GM18511 (cell line): ENCODE data around the gene THSD4.

Source experiments
- ATAC-seq: cut with Tn5 transposase; IDR thresholded peaks from one replicate; pipeline ENCODE4 v1.9.1; 2021; ENCODE audit warnings: mild to moderate bottlenecking, moderate library complexity; ENCODE audit not compliant: unreplicated experiment

The THSD4 gene

GRCh38 chr15:71597126-71597525 is 481.9 kb downstream of the THSD4 start:
- ATAC-seq: no peak

DNA sequence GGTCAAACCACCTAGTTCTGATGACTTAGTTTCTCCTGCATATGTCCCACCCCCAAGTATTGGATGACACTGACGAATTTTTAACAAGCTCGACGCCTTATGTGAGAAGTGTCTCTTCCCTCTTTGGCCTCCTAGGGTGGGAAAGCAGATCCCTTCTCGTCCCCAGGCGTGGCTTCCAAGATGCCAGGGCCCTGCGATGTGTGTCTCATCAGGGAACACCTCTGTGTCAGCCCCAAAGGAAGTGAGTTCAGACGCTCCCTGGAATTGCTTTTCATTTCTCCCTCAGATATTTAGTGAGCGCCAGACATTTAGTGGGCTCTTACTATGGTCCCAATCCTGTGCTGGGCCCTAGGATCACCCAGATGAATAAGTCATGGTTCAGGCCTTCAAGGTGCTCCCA is 482.4 kb downstream of the THSD4 start:
- ATAC-seq: no peak

DNA sequence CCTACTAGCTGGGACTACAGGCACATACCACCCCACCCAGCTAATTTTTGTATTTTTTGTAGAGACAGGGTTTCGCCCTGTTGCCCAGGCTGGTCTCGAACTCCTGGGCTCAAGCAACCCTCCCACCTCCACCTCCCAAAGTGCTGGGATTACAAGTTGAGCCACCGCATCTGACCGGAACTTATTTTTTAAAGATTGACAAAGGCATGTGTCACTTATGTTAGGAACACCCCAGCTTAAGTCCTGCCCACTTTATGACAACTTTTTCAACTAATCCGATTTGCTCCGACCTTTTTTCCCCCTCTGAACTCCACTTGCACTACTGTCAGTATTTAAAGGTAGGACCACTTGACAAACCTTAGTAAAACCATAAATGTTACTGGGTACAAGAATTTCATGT is 483.5 kb downstream of the THSD4 start:
- ATAC-seq: no peak

GRCh38 chr15:71599418-71600151 is 484.3 kb downstream of the THSD4 start:
- ATAC-seq: no peak

GRCh38 chr15:71600237-71600636 is 485.0 kb downstream of the THSD4 start:
- ATAC-seq: no peak

- no peak for ATAC-seq
These were observed 486.0 kb downstream of the THSD4 start for GRCh38 chr15:71601038-71601834.

GRCh38 chr15:71603379-71603778 is 488.1 kb downstream of the THSD4 start:
- ATAC-seq: no peak

GRCh38 chr15:71607383-71607782 is 492.1 kb downstream of the THSD4 start:
- no peak for ATAC-seq

DNA sequence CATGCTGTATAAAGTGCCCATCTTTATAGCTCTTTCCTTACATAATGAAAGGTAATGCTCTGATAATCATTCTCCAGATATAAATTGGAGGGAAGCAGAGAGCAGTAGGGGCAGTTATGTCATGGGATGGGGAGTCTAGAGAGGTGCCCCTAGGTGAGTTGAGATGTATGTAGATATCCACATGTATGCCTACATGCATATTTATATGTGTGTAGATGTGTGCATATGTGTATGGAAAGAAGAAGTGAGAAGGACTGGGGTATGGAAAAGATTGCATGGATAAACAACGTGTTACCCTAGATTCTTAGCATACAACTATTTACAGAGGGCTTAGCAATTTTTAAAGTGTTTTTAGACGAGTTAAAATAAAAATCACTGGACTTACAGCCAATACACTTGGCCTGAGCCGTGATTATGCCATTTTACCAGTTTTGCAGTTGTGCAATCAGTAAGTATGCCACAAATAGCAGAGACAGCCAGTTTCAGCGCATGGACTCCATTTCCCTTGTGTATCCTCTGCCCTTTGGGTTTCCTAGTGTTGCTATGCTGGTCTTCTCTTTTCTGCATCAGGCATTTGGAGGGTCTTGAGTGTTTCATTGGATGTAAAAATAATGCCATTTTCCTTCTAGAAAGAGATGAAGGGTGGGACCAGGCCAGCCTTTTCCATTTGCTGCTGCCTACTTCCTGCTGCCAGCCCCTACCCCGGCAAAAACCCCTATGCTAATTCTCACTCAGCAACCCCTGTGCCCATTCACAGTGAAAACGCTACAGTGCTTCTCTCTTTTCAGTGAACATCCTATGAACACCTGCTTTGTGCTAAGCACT is 495.7 kb downstream of the THSD4 start:
- no peak for ATAC-seq

DNA sequence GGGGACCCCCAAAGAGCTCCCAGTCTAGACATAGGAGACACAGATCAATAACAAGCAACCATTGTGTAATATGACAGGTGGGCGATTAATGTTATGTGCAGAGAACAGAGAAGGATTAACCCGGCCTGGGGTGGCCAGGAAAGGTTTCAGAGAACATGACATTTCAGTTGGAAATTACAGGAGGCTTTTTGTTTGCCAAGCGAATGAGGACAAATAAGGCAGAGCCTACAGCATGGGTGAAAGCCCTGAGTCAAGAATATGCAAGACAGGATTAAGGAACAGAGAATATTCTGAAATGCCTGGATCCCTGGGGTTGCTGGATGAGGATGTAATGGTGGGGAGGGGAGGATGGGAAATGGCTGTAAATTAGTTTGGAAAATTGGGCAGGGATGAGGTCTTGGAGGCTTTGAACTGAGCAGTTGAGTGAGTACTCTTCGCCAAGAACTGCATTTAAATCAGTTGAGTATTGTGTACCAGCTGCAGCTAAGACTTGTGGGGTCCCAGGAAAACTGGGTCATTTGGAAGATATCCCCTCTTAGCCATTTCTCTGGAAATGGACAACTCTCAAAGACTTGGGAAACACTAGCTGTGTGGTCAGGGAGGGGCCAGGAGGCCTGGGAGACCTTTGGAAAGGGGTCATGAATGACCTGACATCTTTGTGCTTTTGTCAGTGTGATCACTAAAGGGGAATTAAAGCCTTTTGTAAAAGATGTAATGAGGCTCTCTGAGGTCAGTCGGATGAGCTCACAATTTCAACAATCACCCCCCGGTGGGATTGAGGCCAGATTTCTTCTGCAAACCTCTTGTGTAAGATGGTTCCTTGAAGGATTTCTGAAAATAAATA is 496.5 kb downstream of the THSD4 start:
- no peak for ATAC-seq

GRCh38 chr15:71612397-71612722 is 497.1 kb downstream of the THSD4 start:
- ATAC-seq: no peak

DNA sequence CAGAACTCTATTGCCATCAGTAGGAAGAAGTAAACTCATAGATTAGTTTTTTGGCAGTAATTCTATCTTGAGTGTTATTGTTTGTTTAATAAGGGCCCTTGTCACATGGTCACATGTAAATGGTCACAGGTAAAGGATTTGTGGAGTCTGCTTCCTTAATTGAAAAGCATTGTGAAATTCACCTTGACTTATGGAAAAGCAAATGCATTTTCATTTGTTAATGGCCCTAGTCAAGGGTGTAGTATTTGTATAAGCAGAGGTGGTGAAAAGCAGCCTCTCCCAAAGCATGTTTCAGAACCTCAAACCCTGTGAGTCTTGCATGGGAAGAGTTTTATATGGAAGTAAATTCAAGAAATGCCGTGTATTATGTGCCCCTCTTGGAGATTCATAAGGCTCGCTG is 497.6 kb downstream of the THSD4 start:
- ATAC-seq: no peak

DNA sequence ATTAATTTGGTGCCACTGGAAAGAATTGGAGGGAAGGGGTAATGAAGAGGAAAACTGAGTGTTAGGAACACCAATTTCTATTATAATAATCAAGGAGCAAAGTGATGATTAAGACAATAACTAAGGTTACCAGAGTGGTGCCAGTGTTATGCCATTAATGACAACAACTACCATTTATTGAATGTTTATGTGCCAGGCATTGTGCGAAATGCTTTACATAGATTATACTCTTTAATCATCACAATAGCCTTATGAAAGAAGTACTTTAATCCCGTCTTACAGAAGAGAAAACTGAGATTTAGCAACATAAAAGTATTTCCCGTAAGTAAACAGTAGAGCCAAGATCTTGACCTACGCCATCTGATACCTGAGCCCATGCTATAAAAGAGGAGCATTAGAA is 507.8 kb downstream of the THSD4 start:
- no peak for ATAC-seq

DNA sequence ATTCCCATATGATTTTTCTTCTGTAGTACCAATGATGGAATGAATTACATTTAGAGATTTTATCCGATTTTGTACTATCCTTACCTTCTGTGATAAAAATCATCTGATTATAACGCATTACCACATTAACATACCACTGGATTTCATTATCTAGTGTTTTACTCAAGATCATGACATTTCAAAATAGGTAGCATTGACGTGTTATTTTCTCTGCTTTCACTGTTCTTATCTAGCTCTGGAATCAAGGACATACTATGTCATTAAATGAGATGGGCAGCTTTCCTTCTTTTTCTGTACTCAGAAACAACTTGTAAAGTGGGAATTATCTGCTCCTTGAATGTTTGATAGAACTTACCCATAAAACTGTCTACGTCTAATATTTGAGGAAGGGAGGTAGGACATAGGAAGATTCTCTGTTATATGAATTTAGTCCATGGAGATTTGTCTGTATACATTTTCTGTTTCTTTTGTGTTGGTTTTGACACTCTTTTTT is 511.4 kb downstream of the THSD4 start:
- no peak for ATAC-seq

- no peak for ATAC-seq
These were observed 511.9 kb downstream of the THSD4 start for GRCh38 chr15:71627188-71627587.

DNA sequence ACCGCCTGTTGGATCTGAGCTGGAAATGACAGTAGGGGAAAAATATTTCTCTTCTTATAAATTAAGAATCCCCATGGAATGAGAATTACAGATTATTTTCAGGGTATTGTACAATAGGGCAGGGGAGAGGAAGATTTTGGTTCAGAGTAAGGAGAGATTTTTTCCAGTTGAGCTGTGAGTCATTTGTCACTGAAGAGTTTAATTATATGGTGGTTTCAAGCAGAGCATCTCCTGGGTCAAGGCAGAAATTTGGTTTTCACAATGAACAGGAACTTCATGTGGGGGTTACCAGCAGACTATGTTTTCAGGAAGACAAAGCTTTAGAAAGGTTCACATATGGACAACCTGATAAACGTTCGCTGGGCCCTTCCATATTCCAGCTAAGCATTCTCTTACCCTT is 512.3 kb downstream of the THSD4 start:
- no peak for ATAC-seq

DNA sequence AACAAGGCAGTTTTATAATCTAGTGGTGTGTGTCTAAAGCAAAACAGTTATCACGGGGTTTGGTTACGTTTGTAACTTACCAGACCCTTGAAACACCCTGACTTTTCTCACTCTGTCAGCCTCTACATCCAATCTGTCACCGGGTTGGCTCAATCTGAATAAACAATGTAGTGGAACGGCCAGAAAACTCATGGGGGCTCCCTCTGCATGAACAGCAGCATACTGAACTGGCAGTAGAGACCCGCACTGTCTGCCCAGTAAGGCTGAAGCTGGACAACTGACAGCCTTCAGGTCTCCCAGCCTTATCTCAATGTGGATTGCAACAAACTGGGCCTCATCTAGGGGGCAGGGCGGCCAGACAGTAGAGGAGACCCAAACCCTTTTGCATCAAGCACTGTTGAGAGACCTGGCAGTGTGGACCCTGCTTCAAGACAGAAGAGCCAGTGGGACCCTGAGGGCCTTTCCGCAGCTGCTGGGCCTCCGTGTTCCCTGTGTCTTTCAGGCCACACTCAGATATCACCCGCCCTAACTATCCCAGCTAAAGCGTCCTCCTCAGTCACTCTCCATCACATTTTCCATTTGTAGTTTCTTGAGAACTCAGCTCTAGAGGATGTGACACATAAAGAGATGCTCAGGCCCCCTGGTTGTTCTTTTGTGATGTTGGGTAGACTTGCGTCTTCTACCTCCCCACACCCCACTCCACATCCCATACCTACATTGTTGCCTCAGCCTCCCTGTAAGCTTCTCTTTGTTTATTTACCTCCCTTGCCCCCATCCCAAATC is 513.9 kb downstream of the THSD4 start:
- no peak for ATAC-seq

- no peak for ATAC-seq
These were observed 514.7 kb downstream of the THSD4 start for GRCh38 chr15:71629781-71630474.

DNA sequence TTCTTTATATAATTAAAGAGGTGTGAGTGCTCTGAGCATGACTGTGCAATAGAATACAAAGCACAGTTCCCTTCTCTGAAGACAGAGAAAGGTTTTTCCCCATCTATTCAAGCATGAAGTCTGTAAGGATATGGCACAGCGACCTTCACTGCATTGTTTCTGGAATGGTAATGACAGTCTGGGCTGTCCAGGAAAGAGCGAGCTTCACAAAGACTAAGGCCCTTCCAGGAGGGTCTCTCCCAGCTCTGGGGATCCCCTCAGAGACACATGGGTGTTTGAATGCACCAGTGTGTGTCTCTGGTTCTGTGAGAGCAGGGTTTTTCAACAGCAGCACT is 515.2 kb downstream of the THSD4 start:
- ATAC-seq: no peak
